Gastroesophageal sphincter (tissue), 3 donors: ENCODE measurements around the gene STEAP1B.

Experiments used
- EP300 ChIP-seq: sonication (generic); formaldehyde crosslinking; IDR thresholded peaks from one replicate; pipeline ENCODE4 v1.6.1; 2017; ENCODE audit warnings: antibody characterized with exemption, mild to moderate bottlenecking
- POLR2A ChIP-seq, 2 donors: fragments of 450-650 bp; IDR thresholded peaks; one replicate each; pipeline ENCODE4 v1.6.1; 2017; ENCODE audit warnings: antibody characterized with exemption in 2 of 2, mild to moderate bottlenecking in 2 of 2, moderate library complexity in 1 of 2
- TF ChIP-seq, protein P1 (sequence below), 4 experiments: fragments of 200-600 bp in 2 of 4; fragments of 450-650 bp in 2 of 4; sonication (generic) in 1 of 4; IDR thresholded peaks; one replicate each; pipeline ENCODE4 v1.5.1; 2017 to 2019; ENCODE audit warnings: antibody characterized with exemption in 4 of 4, mild to moderate bottlenecking in 2 of 4, moderate library complexity in 2 of 4

- TF ChIP-seq, protein P1, sequence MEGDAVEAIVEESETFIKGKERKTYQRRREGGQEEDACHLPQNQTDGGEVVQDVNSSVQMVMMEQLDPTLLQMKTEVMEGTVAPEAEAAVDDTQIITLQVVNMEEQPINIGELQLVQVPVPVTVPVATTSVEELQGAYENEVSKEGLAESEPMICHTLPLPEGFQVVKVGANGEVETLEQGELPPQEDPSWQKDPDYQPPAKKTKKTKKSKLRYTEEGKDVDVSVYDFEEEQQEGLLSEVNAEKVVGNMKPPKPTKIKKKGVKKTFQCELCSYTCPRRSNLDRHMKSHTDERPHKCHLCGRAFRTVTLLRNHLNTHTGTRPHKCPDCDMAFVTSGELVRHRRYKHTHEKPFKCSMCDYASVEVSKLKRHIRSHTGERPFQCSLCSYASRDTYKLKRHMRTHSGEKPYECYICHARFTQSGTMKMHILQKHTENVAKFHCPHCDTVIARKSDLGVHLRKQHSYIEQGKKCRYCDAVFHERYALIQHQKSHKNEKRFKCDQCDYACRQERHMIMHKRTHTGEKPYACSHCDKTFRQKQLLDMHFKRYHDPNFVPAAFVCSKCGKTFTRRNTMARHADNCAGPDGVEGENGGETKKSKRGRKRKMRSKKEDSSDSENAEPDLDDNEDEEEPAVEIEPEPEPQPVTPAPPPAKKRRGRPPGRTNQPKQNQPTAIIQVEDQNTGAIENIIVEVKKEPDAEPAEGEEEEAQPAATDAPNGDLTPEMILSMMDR (IDR thresholded peaks at IDR 0.05), result no peak
- TF ChIP-seq POLR2A (IDR thresholded peaks at IDR 0.05) (no peak), EP300 (no peak)
Observed at GRCh38 chr7:22447762-22448161, 52.2 kb downstream of the STEAP1B start.
